ENCODE results near the gene PARPBP.
"Not testable (repeated sequence)": the region's sequence is repeated elsewhere in the genome, so short reads cannot be mapped to it uniquely, and the experiment has no call there.

- TF ChIP-seq CTCF (IDR thresholded peaks at IDR 0.05; ENCODE audit: control extremely low read depth in 1 of 3, insufficient read depth in 1 of 3, low read depth in 1 of 3, low read length in 3 of 3); TAF1 (IDR thresholded peaks at IDR 0.05; ENCODE audit: low read depth, low read length); TBP (IDR thresholded peaks at IDR 0.05; ENCODE audit: low read depth, low read length); SAP30 (IDR thresholded peaks at IDR 0.05; ENCODE audit: insufficient read depth, insufficient replicate concordance, low read length); RAD21 (IDR thresholded peaks at IDR 0.05 in 1 of 2, conservative IDR thresholded peaks at IDR 0.05 in 1 of 2; ENCODE audit: low read depth in 2 of 2, low read length in 2 of 2); GABPA (IDR thresholded peaks at IDR 0.05; ENCODE audit: borderline replicate concordance, insufficient read depth, low read length); BCL11A (IDR thresholded peaks at IDR 0.05; ENCODE audit: low read depth in 2 of 2, low read length in 2 of 2): not testable (repeated sequence)
These were observed 10.7 kb downstream of the PARPBP start for GRCh38 chr12:102130720-102131119.
